ENCODE results near the gene MSX1. TPM values are rescaled to one million over a fixed set of nuclear protein-coding genes. Genes with fewer than 3 reads are reported as not detected.

MSX1 gene
- total RNA-seq, 2 donors from 2014 or later: 1.4 to 2.9 TPM

- DNase-seq (ENCODE audit: low spot score): no peak
- no peak overlapping the region for H3K4me3 ChIP-seq
- H3K9me3 ChIP-seq: no peaks in the 10 kb centered on the region
- H3K4me1 ChIP-seq: peaks cover 0 to 55% of the 10 kb centered on the region in 2 donors
- H3K36me3 ChIP-seq: no peaks in the 10 kb centered on the region
- no peak for TF ChIP-seq CTCF (IDR thresholded peaks at IDR 0.05)
- H3K27ac ChIP-seq: no peak overlapping the region
- H3K27me3 ChIP-seq: peaks cover 75 to 78% of the 10 kb centered on the region in 2 donors
Observed at GRCh38 chr4:4868040-4868757, 8.7 kb downstream of the MSX1 start.

- Histone ChIP-seq H3K4me3 (no peak overlapping the region), H3K27me3 (peaks cover 78 to 80% of the 10 kb centered on the region in 2 donors), H3K4me1 (peaks cover 0 to 55% of the 10 kb centered on the region in 2 donors), H3K27ac (no peak overlapping the region), H3K9me3 (no peaks in the 10 kb centered on the region), H3K36me3 (no peaks in the 10 kb centered on the region)
- no peak for DNase-seq (ENCODE audit: low spot score)
- no peak for TF ChIP-seq CTCF (IDR thresholded peaks at IDR 0.05)
Observed at GRCh38 chr4:4868758-4869723, 9.6 kb downstream of the MSX1 start.

- Histone ChIP-seq H3K27ac (no peak overlapping the region), H3K4me3 (no peak overlapping the region), H3K4me1 (peaks cover 0 to 55% of the 10 kb centered on the region in 2 donors), H3K9me3 (no peaks in the 10 kb centered on the region), H3K27me3 (peaks cover 74 to 87% of the 10 kb centered on the region in 2 donors), H3K36me3 (no peaks in the 10 kb centered on the region)
- no peak for TF ChIP-seq CTCF (IDR thresholded peaks at IDR 0.05)
- no peak for DNase-seq (ENCODE audit: low spot score)
Observed at GRCh38 chr4:4869731-4870571, 10.5 kb downstream of the MSX1 start.

GRCh38 chr4:4870576-4871241 lies 11.2 kb downstream of the MSX1 start:
- no peak for DNase-seq (ENCODE audit: low spot score)
- no peaks in the 10 kb centered on the region for H3K9me3 ChIP-seq
- H3K27ac ChIP-seq: no peak overlapping the region
- H3K4me3 ChIP-seq: no peak overlapping the region
- H3K36me3 ChIP-seq: no peaks in the 10 kb centered on the region
- TF ChIP-seq CTCF (IDR thresholded peaks at IDR 0.05): no peak
- H3K27me3 ChIP-seq: peaks cover 68 to 81% of the 10 kb centered on the region in 2 donors
- H3K4me1 ChIP-seq: peaks cover 0 to 51% of the 10 kb centered on the region in 2 donors

- Histone ChIP-seq H3K27me3 (peaks cover 68 to 78% of the 10 kb centered on the region in 2 donors), H3K9me3 (no peaks in the 10 kb centered on the region), H3K4me1 (peaks cover 0 to 46% of the 10 kb centered on the region in 2 donors), H3K36me3 (no peaks in the 10 kb centered on the region), H3K4me3 (no peak overlapping the region), H3K27ac (no peak overlapping the region)
- TF ChIP-seq CTCF (IDR thresholded peaks at IDR 0.05): no peak
- DNase-seq (ENCODE audit: low spot score): no peak
Observed at GRCh38 chr4:4871242-4871572, 11.7 kb downstream of the MSX1 start.
